AG08396 (cell line): ENCODE data around the gene SFXN4.
A peak's percentile ranks its signal among the peaks of the same experiment; 100 is the strongest.
"Not testable (repeated sequence)": the region's sequence is repeated elsewhere in the genome, so short reads cannot be mapped to it uniquely, and the experiment has no call there.

ENCODE experiments used
- DNase-seq: peaks from one replicate; pipeline ENCODE4 v3.0.0; 2012; ENCODE audit warnings: low spot score, mixed read lengths

Gene SFXN4

GRCh38 chr10:119105899-119106298, 59.6 kb downstream of the SFXN4 start:
- DNase-seq: not testable (repeated sequence)

GRCh38 chr10:119105155-119105554, 60.4 kb downstream of the SFXN4 start:
- DNase-seq: no peak

- peak; percentile 34 for DNase-seq
These were observed 60.9 kb downstream of the SFXN4 start for GRCh38 chr10:119104654-119105015.

GRCh38 chr10:119103903-119104653, 61.4 kb downstream of the SFXN4 start, which contains the start of gene DENND10:
TSS of gene DENND10 (plus strand) at chr10:119104113. CDS start at chr10:119104143, 30 bp downstream.
- DNase-seq: peak; percentile 98

GRCh38 chr10:119103241-119103902, 62.1 kb downstream of the SFXN4 start:
- DNase-seq: no peak

- DNase-seq: no peak
These were observed 64.0 kb downstream of the SFXN4 start for GRCh38 chr10:119101366-119102098.

- DNase-seq: no peak
These were observed 64.9 kb downstream of the SFXN4 start for GRCh38 chr10:119100434-119101238.

DNA sequence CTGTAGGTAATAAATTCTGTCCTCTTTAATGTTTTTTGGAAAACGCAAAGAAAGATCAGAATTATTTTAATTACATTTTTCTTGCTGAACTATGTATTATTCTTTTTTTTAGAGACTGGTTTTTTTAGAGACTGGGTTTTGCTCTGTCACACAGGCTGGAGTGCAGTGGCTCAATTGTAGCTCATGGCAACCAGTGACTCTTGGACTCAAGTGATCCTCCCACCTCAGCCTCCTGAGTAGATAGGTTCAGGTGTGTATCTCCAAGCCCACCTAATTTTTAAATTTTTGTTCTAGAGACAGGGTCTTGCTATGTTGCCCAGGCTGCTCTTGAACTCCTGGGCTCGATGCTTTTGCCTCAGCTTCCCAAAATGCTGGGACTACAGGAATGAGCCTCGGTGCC, 66.9 kb downstream of the SFXN4 start:
- DNase-seq: no peak

GRCh38 chr10:119096641-119097415, 68.7 kb downstream of the SFXN4 start:
- DNase-seq: not testable (repeated sequence)

DNA sequence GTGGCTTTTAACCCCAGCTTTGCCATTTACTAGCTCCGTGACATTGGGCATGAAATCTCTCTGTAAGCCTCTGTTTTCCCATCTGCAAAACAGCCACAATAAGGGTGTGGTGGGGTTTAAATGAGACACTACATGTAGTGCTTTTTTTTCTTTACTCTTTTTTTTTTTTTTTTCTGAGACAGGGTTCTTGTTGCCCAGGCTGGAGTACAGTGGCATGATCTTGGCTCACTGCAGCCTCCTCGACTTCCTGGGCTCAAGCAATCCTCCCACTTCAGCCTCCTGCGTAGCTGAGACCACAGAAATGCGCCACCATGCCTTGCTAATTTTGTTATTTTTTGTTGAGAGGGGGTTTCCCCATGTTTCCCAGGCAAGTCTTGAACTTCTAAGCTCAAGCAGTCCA, 69.9 kb downstream of the SFXN4 start:
- no peak for DNase-seq

- DNase-seq: peak; percentile 57
These were observed 74.5 kb downstream of the SFXN4 start for GRCh38 chr10:119090968-119091367.
